ENCODE results near the gene EFR3B.

DNA sequence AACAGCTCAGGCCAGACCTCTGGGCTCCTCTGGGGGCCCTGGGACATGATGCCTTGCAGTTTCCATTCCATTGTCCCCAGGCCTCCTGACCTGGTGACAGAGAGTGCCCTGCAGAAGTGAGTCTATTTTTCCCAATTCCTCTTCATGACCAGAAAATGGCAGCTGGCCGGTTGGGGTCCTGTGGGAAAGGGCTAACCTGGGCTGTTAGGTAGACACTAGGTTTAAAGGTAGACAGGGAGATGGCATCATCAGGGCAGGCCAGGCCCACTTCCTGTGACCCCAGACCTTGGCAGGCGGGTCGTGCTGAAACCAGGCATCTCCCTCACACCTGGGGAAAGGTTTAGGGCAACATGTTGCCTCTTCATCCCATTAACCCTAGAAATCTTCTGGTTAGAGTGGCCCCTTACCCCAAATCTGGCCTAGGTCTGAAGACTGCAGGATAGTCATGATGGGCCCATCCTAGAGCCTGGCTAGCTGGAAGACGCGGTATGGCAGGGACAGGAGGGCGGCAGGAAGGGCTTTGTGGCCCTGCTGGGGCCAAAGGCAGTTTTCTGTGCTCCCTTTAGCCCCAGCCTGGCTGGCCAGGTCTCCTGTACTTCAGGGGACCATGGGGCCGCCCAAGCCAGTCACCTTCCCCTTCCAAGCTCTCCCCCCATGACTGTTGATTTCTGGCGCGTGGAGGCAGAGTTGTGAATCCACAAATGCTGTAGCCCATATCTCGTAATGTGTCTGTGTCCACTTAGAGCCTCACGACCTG, 116.4 kb downstream of the EFR3B start:
- TF ChIP-seq, protein P1, sequence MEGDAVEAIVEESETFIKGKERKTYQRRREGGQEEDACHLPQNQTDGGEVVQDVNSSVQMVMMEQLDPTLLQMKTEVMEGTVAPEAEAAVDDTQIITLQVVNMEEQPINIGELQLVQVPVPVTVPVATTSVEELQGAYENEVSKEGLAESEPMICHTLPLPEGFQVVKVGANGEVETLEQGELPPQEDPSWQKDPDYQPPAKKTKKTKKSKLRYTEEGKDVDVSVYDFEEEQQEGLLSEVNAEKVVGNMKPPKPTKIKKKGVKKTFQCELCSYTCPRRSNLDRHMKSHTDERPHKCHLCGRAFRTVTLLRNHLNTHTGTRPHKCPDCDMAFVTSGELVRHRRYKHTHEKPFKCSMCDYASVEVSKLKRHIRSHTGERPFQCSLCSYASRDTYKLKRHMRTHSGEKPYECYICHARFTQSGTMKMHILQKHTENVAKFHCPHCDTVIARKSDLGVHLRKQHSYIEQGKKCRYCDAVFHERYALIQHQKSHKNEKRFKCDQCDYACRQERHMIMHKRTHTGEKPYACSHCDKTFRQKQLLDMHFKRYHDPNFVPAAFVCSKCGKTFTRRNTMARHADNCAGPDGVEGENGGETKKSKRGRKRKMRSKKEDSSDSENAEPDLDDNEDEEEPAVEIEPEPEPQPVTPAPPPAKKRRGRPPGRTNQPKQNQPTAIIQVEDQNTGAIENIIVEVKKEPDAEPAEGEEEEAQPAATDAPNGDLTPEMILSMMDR (conservative IDR thresholded peaks at IDR 0.05): no peak
- no peak for TF ChIP-seq EZH2 (IDR thresholded peaks at IDR 0.05; ENCODE audit: low read depth)

All from PC-9 (cell line).